Activated B cell treated with CpG ODN at 0.5 μM for 24 hours (primary cell): ENCODE data around the gene APBB2. TPM values are rescaled to one million over a fixed set of nuclear protein-coding genes. Genes with fewer than 3 reads are reported as not detected.

Experiments used
- ATAC-seq: fragments of 200-7000 bp; cut with Tn5 transposase; one replicate; pipeline ENCODE4 v1.10.0; 2021; ENCODE audit warnings: low read depth, mild to moderate bottlenecking, moderate library complexity
- CTCF ChIA-PET: fragments of 350-600 bp; sonication (Branson Sonifier 250); formaldehyde crosslinking; loops from one replicate; lab custom pipeline; 2021; ENCODE audit warnings: antibody characterized with exemption; lab: Charles Lee
- POLR2A ChIA-PET: fragments of 350-600 bp; sonication (Branson Sonifier 250); formaldehyde crosslinking; loops from one replicate; lab custom pipeline; 2021; ENCODE audit warnings: antibody characterized with exemption; lab: Charles Lee
- DNase-seq: peaks from one replicate; pipeline ENCODE4 v3.0.0; 2022
- H3K27ac Mint-ChIP-seq: one replicate; pipeline ENCODE4 v1.8.0; 2020; ENCODE audit warnings: mixed read lengths
- H3K27me3 Mint-ChIP-seq: one replicate; pipeline ENCODE4 v1.8.0; 2021; ENCODE audit warnings: mixed read lengths
- H3K36me3 Mint-ChIP-seq: one replicate; pipeline ENCODE4 v1.8.0; 2021; ENCODE audit warnings: low read depth, mixed read lengths
- H3K4me1 Mint-ChIP-seq: one replicate; pipeline ENCODE4 v1.8.0; 2021; ENCODE audit warnings: mixed read lengths
- H3K4me3 Mint-ChIP-seq: one replicate; pipeline ENCODE4 v1.8.0; 2020; ENCODE audit warnings: mild to moderate bottlenecking, mixed read lengths
- H3K9me3 Mint-ChIP-seq: one replicate; pipeline ENCODE4 v1.8.0; 2020; ENCODE audit warnings: mixed read lengths
- CTCF ChIP-seq: fragments of 200-600 bp; IDR thresholded peaks from one replicate; pipeline ENCODE4 v1.8.0; 2022; ENCODE audit warnings: antibody characterized with exemption, mild to moderate bottlenecking
- intact Hi-C: fragments of 100-400 bp; cut with micrococcal nuclease; formaldehyde crosslinking; loops from one replicate; pipeline ENCODE4 v1.15.1; 2024
- total RNA-seq: library from RNA; stranded (reverse); gene quantifications from 2 replicates; pipeline ENCODE4 v1.2.3, GENCODE V29; 2022

The APBB2 gene
- total RNA-seq, 1 donor from 2014 or later: 3.7 TPM

DNA sequence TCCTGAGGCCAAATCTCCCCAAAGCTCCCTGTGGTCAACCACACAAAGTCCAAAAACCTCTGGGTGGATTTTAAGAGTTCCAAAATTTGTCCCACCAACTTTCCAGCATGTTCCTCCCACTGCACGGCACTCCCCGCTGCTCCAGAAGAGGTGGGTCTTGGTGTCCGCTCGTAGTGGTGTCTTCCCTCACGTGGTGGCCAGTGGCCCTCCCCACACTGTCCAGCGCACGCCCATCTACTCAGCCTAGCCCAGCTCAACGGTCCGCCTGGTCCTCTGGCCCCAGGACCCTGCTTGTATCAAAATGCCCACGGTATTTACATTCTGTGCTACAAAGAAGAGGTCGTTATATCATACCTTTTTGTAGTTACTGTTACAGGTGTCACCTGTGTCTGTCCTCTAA is 381.1 kb downstream of the APBB2 start:
- H3K27ac Mint-ChIP-seq: no peak overlapping the region
- H3K9me3 Mint-ChIP-seq: peaks cover under 1% of the 10 kb centered on the region
- H3K4me3 Mint-ChIP-seq: no peak overlapping the region
- intact Hi-C loops: no loop called here
- POLR2A ChIA-PET: no interaction called here
- no peaks in the 10 kb centered on the region for H3K4me1 Mint-ChIP-seq
- no peak for TF ChIP-seq CTCF
- no peaks in the 10 kb centered on the region for H3K27me3 Mint-ChIP-seq
- no peaks in the 10 kb centered on the region for H3K36me3 Mint-ChIP-seq
- no peak for ATAC-seq
- DNase-seq: no peak
- CTCF ChIA-PET: no interaction called here

GRCh38 chr4:40832175-40832574 is 382.2 kb downstream of the APBB2 start:
- ATAC-seq (no peak), DNase-seq (no peak)
- Mint-ChIP-seq H3K27ac (no peak overlapping the region), H3K4me3 (no peak overlapping the region), H3K36me3 (no peaks in the 10 kb centered on the region), H3K27me3 (no peaks in the 10 kb centered on the region), H3K4me1 (no peaks in the 10 kb centered on the region), H3K9me3 (peaks cover 5% of the 10 kb centered on the region)
- ChIA-PET CTCF (no interaction called here), POLR2A (no interaction called here)
- TF ChIP-seq CTCF: no peak
- intact Hi-C loops: no loop called here

DNA sequence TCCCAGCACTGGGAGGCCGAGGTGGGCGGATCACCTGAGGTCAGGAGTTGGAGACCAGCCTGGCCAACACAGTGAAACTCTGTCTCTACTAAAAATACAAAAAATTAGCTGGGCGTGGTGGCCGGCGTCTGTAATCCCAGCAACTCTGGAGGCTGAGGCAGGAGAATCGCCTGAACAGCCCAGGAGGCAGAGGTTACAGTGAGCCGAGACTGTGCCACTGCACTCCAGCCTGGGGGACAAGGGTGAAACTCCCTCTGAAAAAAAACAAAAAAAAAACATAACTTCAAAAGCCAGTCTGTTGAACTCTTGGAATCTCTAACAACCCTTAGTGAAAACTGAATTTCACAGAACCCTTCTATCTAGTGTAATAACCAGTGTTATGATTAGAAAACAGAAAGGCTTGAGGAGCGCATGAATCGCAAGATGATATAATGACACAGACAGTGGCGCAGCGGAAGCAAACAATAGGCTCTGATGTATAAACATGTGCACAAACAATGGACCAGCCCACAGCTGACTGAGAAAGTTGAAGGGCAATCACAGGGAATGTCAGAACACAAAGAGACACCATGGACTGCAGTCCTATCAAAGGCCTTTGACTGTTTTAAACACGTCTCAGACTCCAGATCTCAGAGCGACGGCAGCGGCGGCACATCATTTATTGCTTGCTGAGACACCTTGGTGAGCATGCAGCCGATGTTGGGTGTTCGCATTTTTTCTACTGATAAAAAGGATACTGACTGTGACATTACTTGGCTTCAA is 383.0 kb downstream of the APBB2 start:
- DNase-seq (no peak), ATAC-seq (no peak)
- H3K4me3 Mint-ChIP-seq: no peak overlapping the region
- no peaks in the 10 kb centered on the region for H3K4me1 Mint-ChIP-seq
- peaks cover 5% of the 10 kb centered on the region for H3K9me3 Mint-ChIP-seq
- no peak overlapping the region for H3K27ac Mint-ChIP-seq
- intact Hi-C loops: no loop called here
- CTCF ChIA-PET: no interaction called here
- H3K27me3 Mint-ChIP-seq: no peaks in the 10 kb centered on the region
- POLR2A ChIA-PET: no interaction called here
- no peak for TF ChIP-seq CTCF
- no peaks in the 10 kb centered on the region for H3K36me3 Mint-ChIP-seq

GRCh38 chr4:40829586-40829985 is 384.8 kb downstream of the APBB2 start:
- TF ChIP-seq CTCF: no peak
- no peak overlapping the region for H3K4me3 Mint-ChIP-seq
- peaks cover 5% of the 10 kb centered on the region for H3K9me3 Mint-ChIP-seq
- H3K27me3 Mint-ChIP-seq: no peaks in the 10 kb centered on the region
- H3K27ac Mint-ChIP-seq: no peak overlapping the region
- DNase-seq (no peak), ATAC-seq (no peak)
- CTCF ChIA-PET: no interaction called here
- POLR2A ChIA-PET: no interaction called here
- intact Hi-C loops: no loop called here
- peaks cover 5% of the 10 kb centered on the region for H3K4me1 Mint-ChIP-seq
- H3K36me3 Mint-ChIP-seq: no peaks in the 10 kb centered on the region

- CTCF ChIA-PET: no interaction called here
- POLR2A ChIA-PET: no interaction called here
- Mint-ChIP-seq H3K4me1 (peaks cover 6% of the 10 kb centered on the region), H3K27me3 (no peaks in the 10 kb centered on the region), H3K27ac (no peak overlapping the region), H3K36me3 (no peaks in the 10 kb centered on the region), H3K9me3 (peaks cover 5% of the 10 kb centered on the region), H3K4me3 (no peak overlapping the region)
- intact Hi-C loops: no loop called here
- TF ChIP-seq CTCF: no peak
- ATAC-seq: no peak
- no peak for DNase-seq
Measured at GRCh38 chr4:40828661-40829060, 385.7 kb downstream of the APBB2 start.
